Omental fat pad (tissue), 4 donors: Measurements from ENCODE around the gene FGGY. TPM values are rescaled to one million over a fixed set of nuclear protein-coding genes. Genes with fewer than 3 reads are reported as not detected.

Experiments
- ATAC-seq: fragments of 150-250 bp; one replicate; pipeline ENCODE4 v1.9.1; 2016; ENCODE audit warnings: mild to moderate bottlenecking, moderate library complexity; ENCODE audit not compliant: low FRiP score
- DNase-seq: peaks from one replicate; pipeline ENCODE4 v3.0.0-alpha.2; 2019; ENCODE audit warnings: low spot score
- CTCF ChIP-seq, 3 donors: fragments of 450-650 bp; IDR thresholded peaks; one replicate each; pipeline ENCODE4 v1.5.1; 2016 to 2017; ENCODE audit warnings: antibody characterized with exemption in 3 of 3, mild to moderate bottlenecking in 3 of 3, moderate library complexity in 2 of 3
- total RNA-seq, 4 donors: library from RNA; depleted of rRNA; stranded (reverse); fragments of >200 nt; gene quantifications; one replicate each; pipeline ENCODE4 v1.1.0, GENCODE V29; 2016

Gene FGGY
- total RNA-seq, 4 donors from 2014 or later, result 4.9 to 20.6 (median 10.7) TPM

GRCh38 chr1:59718989-59719360 is 422.1 kb downstream of the FGGY start:
- ATAC-seq (no peak), DNase-seq (no peak)
- no peak for TF ChIP-seq CTCF (IDR thresholded peaks at IDR 0.05)

DNA sequence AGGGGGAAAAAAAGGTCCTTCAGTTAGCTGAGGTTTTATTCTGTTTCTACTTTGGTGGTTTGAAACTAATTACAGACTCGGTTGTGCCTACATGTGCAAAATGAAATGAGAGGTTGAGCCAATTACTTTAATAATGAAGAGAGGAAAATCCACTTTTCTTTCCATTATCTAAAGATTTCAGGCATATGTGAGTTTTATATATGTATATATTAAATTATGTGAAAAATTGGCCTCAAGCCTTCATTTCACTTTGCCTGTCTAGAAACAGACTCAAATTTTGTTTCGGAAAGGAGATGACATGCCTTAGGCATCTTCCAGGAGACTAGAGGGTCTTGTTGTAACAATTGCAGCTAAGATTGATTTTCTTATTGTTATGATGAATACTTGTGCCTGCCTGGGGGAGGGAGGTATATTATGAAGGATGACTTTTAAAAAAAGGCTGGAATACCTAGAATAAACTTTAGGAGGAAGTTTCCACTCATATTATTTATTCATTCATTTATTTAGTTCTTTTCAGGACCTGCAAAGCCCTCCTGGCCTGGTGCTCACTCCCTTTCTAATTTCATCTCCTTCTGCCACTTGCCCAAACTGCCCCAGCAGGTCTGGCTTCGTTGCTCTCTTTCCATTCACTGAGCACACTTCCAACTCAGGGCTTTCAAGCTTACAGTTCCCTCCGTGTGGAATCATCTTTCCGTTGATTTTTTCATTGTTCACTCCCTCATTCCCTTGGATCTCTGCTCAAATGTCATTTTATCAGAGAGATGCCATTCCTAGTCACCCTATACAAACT is 423.6 kb downstream of the FGGY start:
- DNase-seq (no peak), ATAC-seq (no peak)
- no peak for TF ChIP-seq CTCF (IDR thresholded peaks at IDR 0.05)

DNA sequence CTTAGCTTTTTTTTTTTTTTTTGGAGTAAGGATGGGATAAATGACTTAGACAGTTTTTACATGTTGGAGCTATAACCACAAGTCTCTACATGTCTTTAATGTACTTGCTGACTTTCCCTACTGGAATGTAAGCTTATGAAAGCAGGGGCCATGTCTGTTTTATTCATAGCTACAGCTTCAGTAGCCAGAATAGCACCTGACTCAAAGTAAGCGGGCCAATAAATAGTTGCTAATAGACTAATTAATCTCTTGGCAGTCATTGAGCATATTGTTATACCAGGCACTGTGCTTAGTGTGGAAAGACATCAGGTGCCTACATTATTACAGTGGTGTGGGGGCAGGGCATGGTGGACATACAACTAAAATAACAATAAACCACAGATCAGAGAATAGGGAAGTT is 433.4 kb downstream of the FGGY start:
- DNase-seq (no peak), ATAC-seq (no peak)
- TF ChIP-seq CTCF (IDR thresholded peaks at IDR 0.05), result no peak

- no peak for TF ChIP-seq CTCF (IDR thresholded peaks at IDR 0.05)
- DNase-seq, result peak; percentile 62
- peak; percentile 83 for ATAC-seq
Measured at GRCh38 chr1:59730759-59731478, 434.0 kb downstream of the FGGY start.

DNA sequence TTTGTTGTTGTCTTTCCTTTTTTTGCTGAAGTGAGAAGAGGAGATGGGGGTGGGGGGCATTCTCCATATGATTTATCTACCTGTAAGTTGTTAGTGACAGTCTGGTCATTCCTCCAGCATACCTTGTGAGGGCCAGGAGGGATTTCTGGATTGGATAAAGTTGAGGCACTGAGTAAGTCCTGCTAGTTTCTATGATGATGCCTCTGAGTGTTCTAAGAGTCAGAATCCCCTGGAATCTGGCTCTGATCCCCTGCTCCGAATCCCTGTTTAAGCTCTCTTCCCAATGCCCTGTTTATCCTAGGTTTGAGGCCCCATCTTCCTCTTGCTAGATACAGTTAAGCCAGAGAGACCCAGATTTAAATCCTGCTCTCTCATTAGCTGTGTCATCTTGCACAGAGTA is 434.7 kb downstream of the FGGY start:
- no peak for TF ChIP-seq CTCF (IDR thresholded peaks at IDR 0.05)

DNA sequence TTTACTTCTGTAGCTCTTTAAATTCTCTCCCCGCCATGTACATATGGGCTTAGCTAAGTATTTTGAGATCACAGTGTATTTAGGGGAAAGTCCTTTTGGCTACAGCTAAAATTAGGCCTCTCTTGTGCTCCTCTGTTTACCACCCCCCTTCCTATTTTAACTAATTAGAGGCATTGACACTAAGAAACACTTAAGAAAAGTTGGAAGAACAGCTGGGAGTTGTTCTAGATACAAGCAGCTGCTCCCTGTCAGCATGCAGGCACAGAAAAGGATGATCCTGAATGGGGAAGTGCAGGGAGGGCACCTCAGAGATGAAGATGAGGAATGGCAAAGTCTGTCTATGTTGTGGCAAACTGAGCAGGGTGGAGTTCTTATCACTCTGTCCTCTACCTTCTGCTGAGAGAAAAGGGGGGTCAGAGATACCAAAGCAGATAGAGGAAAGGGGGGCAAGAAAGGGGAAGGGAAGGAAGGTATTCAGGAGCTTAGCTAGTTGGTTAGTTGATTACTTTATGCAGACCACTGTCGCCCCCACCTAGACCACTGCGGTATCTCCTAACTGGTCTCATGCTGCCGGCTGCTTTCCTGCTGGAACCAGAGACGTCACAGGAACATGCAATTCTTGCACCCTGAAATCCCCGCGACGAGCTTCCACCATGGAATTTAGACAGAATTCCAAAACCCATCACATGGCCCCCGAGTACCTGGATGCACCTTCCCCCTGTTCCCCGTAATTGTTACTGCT is 435.5 kb downstream of the FGGY start:
- DNase-seq (no peak), ATAC-seq (no peak)
- no peak for TF ChIP-seq CTCF (IDR thresholded peaks at IDR 0.05)

More for the DNA sequence above, 434.7 kb downstream of the FGGY start:
- no peak for ATAC-seq
- DNase-seq, result no peak
